Subcutaneous adipose tissue (tissue), 4 donors: ENCODE measurements around the gene CD84. TPM values are rescaled to one million over a fixed set of nuclear protein-coding genes. Genes with fewer than 3 reads are reported as not detected.

Experiments used
- CTCF ChIP-seq: fragments of 450-650 bp; IDR thresholded peaks from one replicate; pipeline ENCODE4 v1.5.1; 2016; ENCODE audit warnings: low read depth, mild to moderate bottlenecking, control low read depth, antibody characterized with exemption, moderate library complexity
- total RNA-seq, 4 donors: library from RNA; depleted of rRNA; stranded (reverse); fragments of >200 nt; gene quantifications; one replicate each; pipeline ENCODE4 v1.1.0, GENCODE V29; 2016

Gene CD84
- total RNA-seq, 4 donors from 2014 or later = 9.4 to 67.0 (median 25.7) TPM

- no peak for TF ChIP-seq CTCF
Measured at GRCh38 chr1:160623862-160624261, 44.6 kb upstream of the CD84 start.

- no peak for TF ChIP-seq CTCF
Measured at GRCh38 chr1:160623227-160623633, 43.9 kb upstream of the CD84 start.

- TF ChIP-seq CTCF = no peak
Measured at GRCh38 chr1:160622501-160623226, 43.4 kb upstream of the CD84 start.

GRCh38 chr1:160621633-160622413 is 42.5 kb upstream of the CD84 start:
- TF ChIP-seq CTCF = no peak

GRCh38 chr1:160620942-160621632 is 41.8 kb upstream of the CD84 start:
- TF ChIP-seq CTCF = no peak

GRCh38 chr1:160619742-160620277 is 40.5 kb upstream of the CD84 start:
- no peak for TF ChIP-seq CTCF
